Activated CD4-positive, alpha-beta T cell treated with anti-CD3 and anti-CD28 coated beads for 24 hours (primary cell): ENCODE results near the gene ZNF610.
A peak's percentile ranks its signal among the peaks of the same experiment; 100 is the strongest.
"Not testable (repeated sequence)": the region's sequence is repeated elsewhere in the genome, so short reads cannot be mapped to it uniquely, and the experiment has no call there.

Experiments
- DNase-seq, 2 donors: peaks; one replicate each; pipeline ENCODE4 v3.0.0-alpha.2; 2020; ENCODE audit warnings: low read depth in 2 of 2

ZNF610 gene

DNA sequence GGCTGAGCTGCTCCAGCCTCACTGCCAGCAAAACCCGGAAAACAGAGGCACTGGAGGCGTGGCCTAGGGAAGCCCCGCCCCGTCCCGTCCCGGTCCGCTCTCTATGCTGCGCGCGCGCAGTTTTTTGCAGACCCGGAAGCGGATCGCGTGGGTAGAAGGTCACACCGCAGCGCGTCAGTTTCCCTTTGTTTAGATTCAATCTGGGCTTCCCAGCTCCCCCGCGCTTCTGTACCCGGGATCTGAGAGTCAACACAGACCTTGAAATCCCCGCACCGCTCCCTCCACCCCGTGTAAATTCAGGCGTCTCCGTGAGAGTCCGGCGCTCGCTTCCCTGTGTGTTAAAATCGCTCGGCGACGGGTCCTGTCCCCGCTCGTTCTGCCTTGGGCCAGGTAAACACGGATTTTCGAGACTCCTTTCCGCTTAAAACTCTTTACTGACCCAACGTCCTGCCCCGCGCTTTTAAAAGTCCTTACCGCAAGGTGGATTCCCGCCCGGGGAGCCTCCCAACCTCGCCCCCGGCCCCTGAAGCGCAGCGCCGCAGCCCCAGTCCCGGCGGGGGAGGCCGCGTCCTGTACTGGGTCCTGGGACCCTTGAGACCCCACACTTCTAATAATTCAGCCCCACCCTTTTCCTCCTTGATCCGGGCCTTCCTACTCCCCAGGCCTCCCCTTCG, at the start of gene ZNF610:
Gene ZNF610, plus strand, starts transcription at position 127 of the 674 bp plus-strand sequence. CDS start 12,930 bp downstream, outside the sequence.
- peak; percentile 81 to 82 for DNase-seq

- no peak for DNase-seq
Observed at GRCh38 chr19:52286256-52286655, 49.8 kb upstream of the ZNF610 start.

- DNase-seq: no peak
Observed at GRCh38 chr19:52291781-52292180, 44.3 kb upstream of the ZNF610 start.

DNA sequence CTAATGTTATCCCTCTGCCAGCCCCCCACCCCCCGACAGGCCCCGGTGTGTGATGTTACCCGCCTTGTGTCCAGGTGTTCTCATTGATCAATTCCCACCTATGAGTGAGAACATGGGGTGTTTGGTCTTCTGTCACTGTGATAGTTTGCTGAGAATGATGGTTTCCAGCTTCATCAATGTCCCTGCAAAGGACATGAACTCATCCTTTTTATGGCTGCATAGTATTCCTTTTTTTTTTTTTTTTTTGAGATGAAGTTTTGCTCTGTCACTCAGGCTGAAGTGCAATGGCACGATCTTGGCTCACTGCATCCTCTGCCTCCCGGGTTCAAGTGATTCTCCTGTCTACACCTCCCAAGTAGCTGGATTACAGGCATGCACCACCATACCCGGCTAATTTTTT, 43.1 kb upstream of the ZNF610 start:
- DNase-seq: not testable (repeated sequence)

- DNase-seq: no peak
Observed at GRCh38 chr19:52296400-52296772, 39.7 kb upstream of the ZNF610 start.

DNA sequence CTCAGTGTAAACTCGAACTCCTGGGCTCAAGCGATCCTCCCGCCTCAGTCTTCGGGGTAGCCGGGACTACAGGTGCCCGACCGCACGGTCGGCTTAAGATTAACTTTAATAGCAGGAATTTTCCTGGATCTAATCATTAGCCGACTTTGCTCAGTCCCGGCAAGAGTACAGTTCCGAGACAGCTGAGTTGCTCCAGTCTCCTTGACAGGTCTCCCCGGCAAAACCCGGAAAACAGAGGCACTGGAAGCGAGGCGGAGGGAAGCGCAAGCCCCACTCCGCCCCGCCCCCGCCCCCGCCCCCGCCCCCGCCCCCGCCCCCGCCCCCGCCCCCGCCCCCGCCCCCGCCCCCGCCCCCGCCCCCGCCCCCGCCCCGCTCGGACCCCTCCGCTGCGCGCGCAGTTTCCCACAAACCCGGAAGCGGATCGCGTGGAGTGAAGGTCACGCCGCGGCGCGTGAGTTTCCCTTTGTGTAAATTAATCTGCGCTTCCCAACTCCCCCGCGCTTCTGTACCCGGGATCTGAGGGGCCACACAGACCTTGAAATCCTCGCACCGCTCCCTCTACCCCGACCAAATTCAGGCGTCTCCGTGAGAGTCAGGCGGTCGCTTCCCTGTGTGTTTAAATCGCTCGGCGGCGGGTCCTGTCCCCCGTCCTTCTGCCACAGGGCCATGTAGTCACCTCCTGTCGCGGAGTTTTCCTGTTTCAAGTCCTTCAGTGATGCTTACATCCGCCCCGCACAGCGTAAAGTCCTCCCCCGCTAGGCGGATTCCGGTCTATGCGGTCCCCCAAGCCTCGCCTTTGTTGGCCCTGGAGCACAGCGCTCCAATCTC, 39.1 kb upstream of the ZNF610 start, which contains the start of gene ZNF480:
Gene ZNF480, plus strand, starts transcription at position 397 of the 828 bp plus-strand sequence. CDS start 3,244 bp downstream, outside the sequence.
- DNase-seq: peak; percentile 59 to 60

DNA sequence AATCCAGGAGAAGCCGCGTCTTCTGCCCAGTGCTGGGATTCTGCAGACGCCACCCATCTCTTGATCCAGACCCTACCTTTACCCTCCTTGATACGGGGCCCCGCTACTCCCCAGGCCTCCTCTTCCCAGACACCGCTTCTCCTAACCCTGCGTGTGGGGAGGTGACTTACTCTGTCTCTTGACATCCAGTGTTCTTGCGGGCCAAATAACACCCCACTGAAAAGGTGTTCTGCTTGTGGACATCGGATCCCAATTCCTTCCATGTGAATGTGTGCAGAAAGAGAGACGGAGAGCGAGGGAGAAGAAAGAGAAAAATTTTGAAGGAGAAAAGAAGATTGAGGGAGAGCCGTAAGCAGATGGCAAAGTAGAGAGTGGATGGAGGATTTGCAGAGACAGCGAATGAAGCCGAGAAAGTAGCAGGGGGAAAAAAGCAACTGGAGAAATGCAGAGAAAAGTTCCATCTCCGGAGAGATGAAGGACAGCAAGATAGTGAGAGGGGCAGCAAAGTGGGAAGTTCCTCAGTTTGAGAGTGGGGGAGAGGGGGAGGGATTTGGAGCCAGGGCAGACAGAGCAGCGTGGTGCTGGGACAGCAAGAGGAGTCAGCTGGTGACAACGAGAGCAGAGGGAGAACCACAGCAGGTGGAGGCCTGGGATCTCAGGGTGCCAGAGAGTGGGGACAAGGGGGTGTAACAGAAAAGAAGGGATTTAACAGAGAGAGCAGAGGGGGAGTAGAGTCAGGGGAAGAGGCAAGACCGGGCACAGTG, 38.3 kb upstream of the ZNF610 start:
- no peak for DNase-seq

GRCh38 chr19:52307275-52307674, 28.8 kb upstream of the ZNF610 start:
- no peak for DNase-seq

GRCh38 chr19:52322429-52322828, 13.6 kb upstream of the ZNF610 start:
- no peak for DNase-seq

DNA sequence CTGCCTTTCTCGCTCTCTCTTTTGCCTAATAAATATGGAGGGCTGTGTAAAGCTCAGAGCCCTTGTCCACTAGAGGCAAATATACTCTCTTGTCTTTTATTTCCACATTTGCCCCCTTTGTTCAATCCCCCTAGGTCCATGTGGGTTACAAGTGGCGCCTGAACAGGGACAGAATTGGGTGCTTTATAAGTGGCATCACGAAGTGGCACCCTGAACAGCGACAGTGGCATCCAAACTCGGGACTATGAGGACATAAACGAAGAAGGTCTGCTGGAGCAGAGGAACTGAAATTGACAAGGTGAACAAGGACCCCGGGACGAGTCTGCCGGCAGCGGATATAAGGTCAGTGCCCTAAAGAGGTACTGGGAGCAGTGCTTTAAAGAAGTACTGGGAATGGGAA, 4.3 kb upstream of the ZNF610 start:
- DNase-seq: no peak

DNA sequence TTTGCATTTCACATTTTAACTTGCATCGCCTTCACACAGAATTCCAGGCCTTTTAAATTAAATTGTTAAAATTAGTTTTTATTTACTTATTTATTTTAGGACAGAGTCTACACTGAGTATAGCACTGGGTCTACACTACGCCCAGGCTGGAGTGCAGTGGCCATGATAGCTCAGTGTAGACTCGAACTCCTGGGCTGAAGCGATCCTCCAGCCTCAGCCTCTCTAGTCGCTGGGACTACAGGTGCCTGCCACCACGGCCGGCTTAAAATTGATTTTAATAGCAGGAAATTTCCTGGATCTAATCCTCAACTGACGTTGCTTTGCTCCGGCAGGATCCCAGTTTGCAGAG, 301 bp upstream of the ZNF610 start:
- DNase-seq: no peak

- no peak for DNase-seq
Observed at GRCh38 chr19:52336791-52337381, 843 bp downstream of the ZNF610 start.

DNA sequence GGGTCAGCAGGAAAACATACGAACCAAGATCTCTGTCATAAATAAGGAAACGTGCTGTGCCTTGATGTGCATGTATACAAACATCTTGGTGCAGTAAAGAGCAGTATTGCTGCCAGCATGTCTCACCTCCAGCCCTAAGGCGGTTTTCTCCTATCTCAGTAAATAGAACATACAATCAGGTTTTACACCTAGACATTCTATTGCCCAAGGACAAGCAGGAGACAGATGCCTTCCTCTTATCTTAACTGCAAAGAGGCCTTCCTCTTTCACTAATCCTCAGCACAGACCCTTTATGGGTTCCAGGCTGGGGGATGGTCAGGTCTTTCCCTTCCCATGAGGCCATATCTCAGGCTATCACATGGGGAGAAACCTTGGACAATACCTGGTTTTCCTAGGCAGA, 3.0 kb downstream of the ZNF610 start:
- not testable (repeated sequence) for DNase-seq

GRCh38 chr19:52343548-52343947, 7.5 kb downstream of the ZNF610 start:
- DNase-seq: peak; percentile 22 to 27

- DNase-seq: no peak
Observed at GRCh38 chr19:52345162-52345561, 9.1 kb downstream of the ZNF610 start.

DNA sequence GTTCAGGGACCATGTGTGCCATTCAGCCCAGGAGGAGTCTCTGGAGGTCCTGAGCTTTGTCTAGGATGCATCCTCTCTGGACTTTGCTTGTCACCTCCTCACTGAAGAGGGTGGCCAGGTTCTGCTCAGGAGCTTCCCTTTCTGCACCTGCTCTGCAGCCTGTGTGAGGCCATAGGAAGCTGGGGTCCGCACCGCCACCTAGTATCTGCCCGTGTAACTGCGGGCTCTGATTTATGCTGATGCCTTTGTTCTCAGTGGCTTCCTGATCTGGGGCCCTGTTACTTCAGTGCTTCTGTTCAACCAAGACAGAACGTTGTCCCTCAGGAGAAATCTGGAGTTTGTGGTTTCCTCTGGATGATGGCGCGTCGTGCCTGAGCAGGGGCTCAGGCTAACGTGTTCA, 15.5 kb downstream of the ZNF610 start:
- no peak for DNase-seq

- no peak for DNase-seq
Observed at GRCh38 chr19:52366414-52366824, 30.4 kb downstream of the ZNF610 start.

DNA sequence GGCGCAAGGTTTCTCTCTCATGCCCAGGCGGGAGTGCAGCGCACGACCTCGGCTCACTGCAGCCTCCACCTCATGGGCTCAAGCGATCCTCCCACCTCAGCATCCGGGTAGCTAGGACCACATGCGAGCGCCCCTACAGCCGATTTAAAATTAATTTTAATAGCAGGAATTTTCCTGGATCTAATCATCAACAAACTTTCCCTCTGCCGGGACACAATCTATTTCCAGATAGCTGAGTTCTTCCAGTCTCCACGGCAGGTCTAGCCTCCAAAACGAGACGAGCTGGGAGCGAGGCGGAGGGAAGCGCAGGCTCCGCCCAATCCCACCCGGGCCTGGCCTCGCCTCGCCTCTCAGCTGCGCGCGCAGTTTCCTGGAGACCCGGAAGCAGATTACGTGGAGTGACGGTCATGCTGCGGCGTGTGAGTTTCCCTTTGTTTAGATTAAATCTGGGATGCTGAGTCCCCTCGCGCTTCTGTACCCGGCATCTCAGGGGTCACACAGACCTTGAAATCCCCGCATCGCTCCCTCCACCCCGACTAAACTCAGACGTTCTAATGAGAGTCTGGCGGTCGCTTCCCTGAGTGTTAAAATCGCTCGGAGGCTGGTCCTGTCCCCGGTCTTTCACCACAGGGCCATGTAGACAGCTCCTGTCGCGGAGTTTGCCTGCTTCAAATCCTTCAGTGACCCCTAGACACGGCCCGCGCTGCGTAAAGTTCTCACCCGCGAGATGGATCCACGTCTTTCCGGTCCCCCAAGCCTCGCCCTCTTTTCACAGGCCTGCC, 33.7 kb downstream of the ZNF610 start, which contains the start of gene ZNF880:
Gene ZNF880, plus strand, starts transcription at position 365 of the 782 bp plus-strand sequence. Its CDS starts 43 bp downstream, at position 408.
- peak; percentile 86 to 89 for DNase-seq

- DNase-seq: no peak
Observed at GRCh38 chr19:52370341-52370710, 34.3 kb downstream of the ZNF610 start.

GRCh38 chr19:52391135-52391534, 55.1 kb downstream of the ZNF610 start:
- DNase-seq: no peak
